ENCODE measurements around the gene CEP55.
A peak's percentile ranks its signal among the peaks of the same experiment; 100 is the strongest.

CEP55 gene

DNA sequence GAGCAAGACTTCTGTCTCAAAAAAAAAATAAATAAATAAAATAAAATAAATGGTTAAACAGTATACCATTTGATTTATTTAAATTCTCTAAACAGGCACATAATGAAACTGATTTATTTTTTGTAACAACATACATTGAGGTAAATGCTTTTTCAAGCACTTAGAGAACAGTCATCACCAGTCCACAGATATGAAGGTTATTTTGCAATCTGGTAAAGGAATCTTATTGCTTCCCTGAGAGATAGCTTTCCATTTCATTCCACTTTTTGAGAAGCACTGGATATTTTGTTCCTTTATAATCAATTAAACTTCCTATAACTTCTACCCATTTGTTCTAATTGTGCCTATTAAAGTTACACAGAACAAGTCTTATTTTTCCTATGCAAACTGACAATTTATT, 5.2 kb downstream of the CEP55 start:
- DNase-seq (ENCODE audit: low read depth) = peak; percentile 18
- H3K4me3 ChIP-seq (replicated peaks; ENCODE audit: low read depth, low read length) = no peak overlapping the region
- TF ChIP-seq, protein P1, sequence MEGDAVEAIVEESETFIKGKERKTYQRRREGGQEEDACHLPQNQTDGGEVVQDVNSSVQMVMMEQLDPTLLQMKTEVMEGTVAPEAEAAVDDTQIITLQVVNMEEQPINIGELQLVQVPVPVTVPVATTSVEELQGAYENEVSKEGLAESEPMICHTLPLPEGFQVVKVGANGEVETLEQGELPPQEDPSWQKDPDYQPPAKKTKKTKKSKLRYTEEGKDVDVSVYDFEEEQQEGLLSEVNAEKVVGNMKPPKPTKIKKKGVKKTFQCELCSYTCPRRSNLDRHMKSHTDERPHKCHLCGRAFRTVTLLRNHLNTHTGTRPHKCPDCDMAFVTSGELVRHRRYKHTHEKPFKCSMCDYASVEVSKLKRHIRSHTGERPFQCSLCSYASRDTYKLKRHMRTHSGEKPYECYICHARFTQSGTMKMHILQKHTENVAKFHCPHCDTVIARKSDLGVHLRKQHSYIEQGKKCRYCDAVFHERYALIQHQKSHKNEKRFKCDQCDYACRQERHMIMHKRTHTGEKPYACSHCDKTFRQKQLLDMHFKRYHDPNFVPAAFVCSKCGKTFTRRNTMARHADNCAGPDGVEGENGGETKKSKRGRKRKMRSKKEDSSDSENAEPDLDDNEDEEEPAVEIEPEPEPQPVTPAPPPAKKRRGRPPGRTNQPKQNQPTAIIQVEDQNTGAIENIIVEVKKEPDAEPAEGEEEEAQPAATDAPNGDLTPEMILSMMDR (IDR thresholded peaks at IDR 0.05; ENCODE audit: low read length, missing control alignments) = no peak

- TF ChIP-seq, protein P1 (IDR thresholded peaks at IDR 0.05; ENCODE audit: low read length, missing control alignments) = no peak
- DNase-seq (ENCODE audit: low read depth) = peak; percentile 66
- H3K4me3 ChIP-seq (replicated peaks; ENCODE audit: low read depth, low read length) = peak overlapping the region; percentile 11
Measured at GRCh38 chr10:93503075-93503474, 6.7 kb downstream of the CEP55 start.

GRCh38 chr10:93505075-93505474, 8.7 kb downstream of the CEP55 start:
- no peak overlapping the region for H3K4me3 ChIP-seq (replicated peaks; ENCODE audit: low read depth, low read length)
- TF ChIP-seq, protein P1 (IDR thresholded peaks at IDR 0.05; ENCODE audit: low read length, missing control alignments) = no peak
- no peak for DNase-seq (ENCODE audit: low read depth)

- no peak for DNase-seq (ENCODE audit: low read depth)
- no peak overlapping the region for H3K4me3 ChIP-seq (replicated peaks; ENCODE audit: low read depth, low read length)
- TF ChIP-seq, protein P1 (IDR thresholded peaks at IDR 0.05; ENCODE audit: low read length, missing control alignments) = no peak
Measured at GRCh38 chr10:93509816-93510215, 13.4 kb downstream of the CEP55 start.

DNA sequence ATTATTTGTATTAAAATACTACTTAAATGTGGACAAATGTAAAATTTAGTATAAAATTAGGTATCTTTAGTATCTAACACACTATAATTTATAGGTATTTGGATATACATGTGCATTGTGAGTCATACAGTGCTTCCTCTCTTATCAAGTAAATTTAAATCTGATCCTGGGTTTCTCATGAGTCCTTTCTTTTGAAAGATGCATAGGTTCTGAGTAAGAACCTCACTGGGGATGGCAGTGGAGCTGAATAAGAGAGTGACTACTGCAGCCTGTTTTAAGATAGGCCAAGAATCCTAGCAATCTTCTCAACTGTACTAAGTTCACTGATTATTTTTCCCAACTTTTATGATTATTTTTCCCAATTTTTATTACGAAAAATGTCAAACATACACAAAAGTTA, 16.2 kb downstream of the CEP55 start:
- peak; percentile 36 for DNase-seq (ENCODE audit: low read depth)
- TF ChIP-seq, protein P1 (IDR thresholded peaks at IDR 0.05; ENCODE audit: low read length, missing control alignments) = no peak
- no peak overlapping the region for H3K4me3 ChIP-seq (replicated peaks; ENCODE audit: low read depth, low read length)

DNA sequence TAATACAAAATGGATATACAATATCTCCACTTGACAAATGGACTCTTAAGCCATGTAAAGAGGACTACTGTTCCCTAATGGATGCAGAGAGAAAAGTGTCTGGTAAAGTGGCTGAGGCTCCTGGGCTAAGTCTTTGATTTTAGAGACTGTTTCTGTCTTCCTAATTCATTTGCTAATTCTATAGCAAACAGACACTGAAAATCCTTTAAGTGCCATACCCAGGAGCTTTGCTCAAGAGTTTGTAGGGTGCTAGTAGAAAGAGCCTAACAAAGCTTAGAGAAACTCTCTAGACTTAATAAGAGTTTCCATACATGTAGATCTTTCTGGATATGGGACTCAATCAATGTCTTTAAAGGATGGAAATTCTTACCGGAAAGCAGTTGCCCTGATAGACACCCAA, 16.7 kb downstream of the CEP55 start:
- H3K4me3 ChIP-seq (replicated peaks; ENCODE audit: low read depth, low read length) = no peak overlapping the region
- DNase-seq (ENCODE audit: low read depth) = no peak
- TF ChIP-seq, protein P1 (IDR thresholded peaks at IDR 0.05; ENCODE audit: low read length, missing control alignments) = no peak

GRCh38 chr10:93514521-93514920, 18.1 kb downstream of the CEP55 start:
- no peak for DNase-seq (ENCODE audit: low read depth)
- H3K4me3 ChIP-seq (replicated peaks; ENCODE audit: low read depth, low read length) = no peak overlapping the region
- TF ChIP-seq, protein P1 (IDR thresholded peaks at IDR 0.05; ENCODE audit: low read length, missing control alignments) = no peak

Data from fibroblast of pulmonary artery (primary cell).